NCI-H748 treated with DMSO at 0.1 percent for 48 hours (cell line): ENCODE data around the gene NHEJ1.

Experiments used
- DNase-seq: peaks from one replicate; lab custom pipeline; 2025; lab: John Stamatoyannopoulos, UW

NHEJ1 gene

GRCh38 chr2:219028996-219029828 lies 131.4 kb downstream of the NHEJ1 start:
- no peak for DNase-seq

- DNase-seq = no peak
These were observed 132.5 kb downstream of the NHEJ1 start for GRCh38 chr2:219028141-219028540.

GRCh38 chr2:219027511-219028055 lies 133.0 kb downstream of the NHEJ1 start:
- DNase-seq = no peak

- no peak for DNase-seq
These were observed 133.7 kb downstream of the NHEJ1 start for GRCh38 chr2:219026946-219027345.

GRCh38 chr2:219025637-219026585 lies 134.7 kb downstream of the NHEJ1 start:
- no peak for DNase-seq
